SU-DHL-6 (cell line): Measurements from ENCODE around the gene RPS6KA3.

Experiments
- EZH2phosphoT487 ChIP-seq: fragments of 200-600 bp; sonication (generic), shearing (Covaris generic); conservative IDR thresholded peaks from 2 replicates; pipeline ENCODE4 v1.6.1; 2018; ENCODE audit warnings: mild to moderate bottlenecking, antibody characterized with exemption, low read length, moderate library complexity, mixed read lengths
- TF ChIP-seq, protein P1 (sequence below): fragments of 200-600 bp; sonication (generic); IDR thresholded peaks from one replicate; pipeline ENCODE4 v1.5.1; 2017; ENCODE audit warnings: antibody characterized with exemption, mild to moderate bottlenecking, low read length, moderate library complexity; ENCODE audit not compliant: insufficient read depth, poor library complexity, severe bottlenecking

- TF ChIP-seq, protein P1, sequence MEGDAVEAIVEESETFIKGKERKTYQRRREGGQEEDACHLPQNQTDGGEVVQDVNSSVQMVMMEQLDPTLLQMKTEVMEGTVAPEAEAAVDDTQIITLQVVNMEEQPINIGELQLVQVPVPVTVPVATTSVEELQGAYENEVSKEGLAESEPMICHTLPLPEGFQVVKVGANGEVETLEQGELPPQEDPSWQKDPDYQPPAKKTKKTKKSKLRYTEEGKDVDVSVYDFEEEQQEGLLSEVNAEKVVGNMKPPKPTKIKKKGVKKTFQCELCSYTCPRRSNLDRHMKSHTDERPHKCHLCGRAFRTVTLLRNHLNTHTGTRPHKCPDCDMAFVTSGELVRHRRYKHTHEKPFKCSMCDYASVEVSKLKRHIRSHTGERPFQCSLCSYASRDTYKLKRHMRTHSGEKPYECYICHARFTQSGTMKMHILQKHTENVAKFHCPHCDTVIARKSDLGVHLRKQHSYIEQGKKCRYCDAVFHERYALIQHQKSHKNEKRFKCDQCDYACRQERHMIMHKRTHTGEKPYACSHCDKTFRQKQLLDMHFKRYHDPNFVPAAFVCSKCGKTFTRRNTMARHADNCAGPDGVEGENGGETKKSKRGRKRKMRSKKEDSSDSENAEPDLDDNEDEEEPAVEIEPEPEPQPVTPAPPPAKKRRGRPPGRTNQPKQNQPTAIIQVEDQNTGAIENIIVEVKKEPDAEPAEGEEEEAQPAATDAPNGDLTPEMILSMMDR, result no peak
- no peak for TF ChIP-seq EZH2phosphoT487
Observed at GRCh38 chrX:20265221-20265725, 1.4 kb downstream of the RPS6KA3 start.
